ENCODE results near the gene CARMIL1.

DNA sequence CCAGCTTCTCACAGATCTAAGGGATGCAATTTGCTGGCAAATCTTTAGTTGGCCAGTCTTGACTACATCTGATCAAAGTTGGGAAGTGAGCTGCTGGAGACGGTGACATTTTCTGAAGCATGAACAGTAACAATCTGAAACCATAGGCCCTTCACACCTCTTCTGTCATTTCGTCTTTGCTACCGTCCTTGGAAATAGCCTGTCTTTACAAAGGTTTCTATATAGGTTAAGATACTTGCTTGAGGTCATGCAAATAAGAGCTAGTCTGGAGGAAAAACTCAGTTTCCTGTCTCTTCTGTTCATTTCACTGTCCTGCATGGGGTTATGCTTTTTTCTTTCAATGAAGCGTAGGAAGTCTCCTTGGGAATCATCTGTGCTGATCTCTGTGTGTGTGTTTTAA, 55.6 kb downstream of the CARMIL1 start:
- TF ChIP-seq, protein P1, sequence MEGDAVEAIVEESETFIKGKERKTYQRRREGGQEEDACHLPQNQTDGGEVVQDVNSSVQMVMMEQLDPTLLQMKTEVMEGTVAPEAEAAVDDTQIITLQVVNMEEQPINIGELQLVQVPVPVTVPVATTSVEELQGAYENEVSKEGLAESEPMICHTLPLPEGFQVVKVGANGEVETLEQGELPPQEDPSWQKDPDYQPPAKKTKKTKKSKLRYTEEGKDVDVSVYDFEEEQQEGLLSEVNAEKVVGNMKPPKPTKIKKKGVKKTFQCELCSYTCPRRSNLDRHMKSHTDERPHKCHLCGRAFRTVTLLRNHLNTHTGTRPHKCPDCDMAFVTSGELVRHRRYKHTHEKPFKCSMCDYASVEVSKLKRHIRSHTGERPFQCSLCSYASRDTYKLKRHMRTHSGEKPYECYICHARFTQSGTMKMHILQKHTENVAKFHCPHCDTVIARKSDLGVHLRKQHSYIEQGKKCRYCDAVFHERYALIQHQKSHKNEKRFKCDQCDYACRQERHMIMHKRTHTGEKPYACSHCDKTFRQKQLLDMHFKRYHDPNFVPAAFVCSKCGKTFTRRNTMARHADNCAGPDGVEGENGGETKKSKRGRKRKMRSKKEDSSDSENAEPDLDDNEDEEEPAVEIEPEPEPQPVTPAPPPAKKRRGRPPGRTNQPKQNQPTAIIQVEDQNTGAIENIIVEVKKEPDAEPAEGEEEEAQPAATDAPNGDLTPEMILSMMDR (IDR thresholded peaks at IDR 0.05), result no peak
- no peak for TF ChIP-seq POLR2A (IDR thresholded peaks at IDR 0.05)

Data from suprapubic skin (tissue), 3 donors.